ENCODE results near the gene SCARF2. TPM values are rescaled to one million over a fixed set of nuclear protein-coding genes. Genes with fewer than 3 reads are reported as not detected.

Gene SCARF2
- total and polyA plus RNA-seq, 8 donors = 15.8 to 36.4 (median 23.5) TPM

DNA sequence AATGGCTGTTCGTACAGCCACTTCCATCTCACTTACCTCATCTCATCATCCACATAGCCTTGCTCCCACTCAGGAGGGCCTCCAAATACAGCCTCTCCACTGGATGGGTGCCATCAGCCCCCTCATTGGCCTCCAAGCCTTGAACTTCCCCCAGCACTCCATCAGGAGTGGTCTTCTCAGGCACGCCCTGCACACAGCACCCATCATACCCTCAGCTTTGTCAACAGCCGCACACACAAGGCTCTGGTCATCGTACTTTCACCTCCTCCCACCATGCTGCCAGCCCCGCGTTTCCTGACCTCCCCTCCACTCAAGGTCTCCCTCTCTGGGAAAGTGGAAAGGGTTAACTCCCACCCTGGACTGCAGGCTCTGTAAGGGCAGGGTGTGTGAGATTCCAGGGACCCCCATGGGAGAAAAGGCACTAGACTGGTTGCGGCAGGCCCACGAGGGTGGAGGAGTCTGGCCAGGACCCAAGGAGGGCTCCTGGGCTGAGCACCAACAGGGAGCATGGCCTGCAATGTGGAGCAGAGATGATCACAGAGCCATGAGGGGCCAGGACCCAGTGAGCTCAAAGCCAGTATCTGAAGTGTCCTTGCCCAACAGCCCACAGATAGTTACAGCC, 21.0 kb upstream of the SCARF2 start:
- no peak for DNase-seq
- H3K4me1 ChIP-seq = peaks cover 0 to 34% of the 10 kb centered on the region in 2 donors
- intact Hi-C loops (cut with DNase I) = no loop called here

DNA sequence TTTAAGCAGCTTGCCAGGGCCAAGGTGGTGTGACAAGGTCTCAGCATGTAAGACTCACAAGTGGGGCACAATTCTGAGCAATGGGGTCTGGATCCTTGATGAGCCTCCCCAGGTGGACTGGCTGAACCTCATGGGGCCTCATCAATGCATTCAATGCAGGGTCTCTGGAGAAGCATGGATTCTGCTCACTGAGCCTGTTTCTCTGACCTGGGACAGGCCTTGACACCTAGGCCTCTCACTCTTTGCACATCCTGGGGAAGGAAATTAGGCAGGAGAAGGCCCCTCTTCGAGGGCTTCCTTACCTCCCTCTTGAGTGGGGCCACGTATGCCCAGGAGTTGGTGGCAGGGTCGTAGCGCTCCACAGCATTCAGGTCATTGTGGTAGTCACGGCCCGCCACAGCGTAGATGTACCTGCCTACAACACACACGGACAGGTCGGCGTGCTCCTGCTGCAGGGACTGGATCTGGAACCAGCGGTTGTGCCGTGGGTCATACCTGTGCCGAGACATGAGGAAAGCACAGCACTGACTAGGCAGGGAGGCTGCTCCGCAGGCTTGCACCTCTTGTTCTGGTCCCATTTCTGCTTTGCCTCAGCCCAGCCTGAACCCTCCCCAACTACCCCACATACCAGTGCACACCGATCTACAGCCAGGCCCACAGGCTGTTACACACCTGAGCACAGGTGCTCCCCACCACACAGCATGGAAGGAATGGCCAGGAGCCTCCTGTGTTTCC, 20.0 kb upstream of the SCARF2 start:
- Histone ChIP-seq H3K27me3 (no peaks in the 10 kb centered on the region), H3K4me3 (no peak overlapping the region), H3K4me1 (peaks cover 0 to 24% of the 10 kb centered on the region in 2 donors), H3K36me3 (peaks cover 0 to 19% of the 10 kb centered on the region in 2 donors), H3K27ac (no peak overlapping the region), H3K9me3 (no peaks in the 10 kb centered on the region)
- intact Hi-C loops (cut with DNase I) = no loop called here
- no peak for DNase-seq
- TF ChIP-seq, protein P1, sequence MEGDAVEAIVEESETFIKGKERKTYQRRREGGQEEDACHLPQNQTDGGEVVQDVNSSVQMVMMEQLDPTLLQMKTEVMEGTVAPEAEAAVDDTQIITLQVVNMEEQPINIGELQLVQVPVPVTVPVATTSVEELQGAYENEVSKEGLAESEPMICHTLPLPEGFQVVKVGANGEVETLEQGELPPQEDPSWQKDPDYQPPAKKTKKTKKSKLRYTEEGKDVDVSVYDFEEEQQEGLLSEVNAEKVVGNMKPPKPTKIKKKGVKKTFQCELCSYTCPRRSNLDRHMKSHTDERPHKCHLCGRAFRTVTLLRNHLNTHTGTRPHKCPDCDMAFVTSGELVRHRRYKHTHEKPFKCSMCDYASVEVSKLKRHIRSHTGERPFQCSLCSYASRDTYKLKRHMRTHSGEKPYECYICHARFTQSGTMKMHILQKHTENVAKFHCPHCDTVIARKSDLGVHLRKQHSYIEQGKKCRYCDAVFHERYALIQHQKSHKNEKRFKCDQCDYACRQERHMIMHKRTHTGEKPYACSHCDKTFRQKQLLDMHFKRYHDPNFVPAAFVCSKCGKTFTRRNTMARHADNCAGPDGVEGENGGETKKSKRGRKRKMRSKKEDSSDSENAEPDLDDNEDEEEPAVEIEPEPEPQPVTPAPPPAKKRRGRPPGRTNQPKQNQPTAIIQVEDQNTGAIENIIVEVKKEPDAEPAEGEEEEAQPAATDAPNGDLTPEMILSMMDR (IDR thresholded peaks at IDR 0.05) = no peak
- no peak for ATAC-seq

More for the DNA sequence above, 21.0 kb upstream of the SCARF2 start:
- no peaks in the 10 kb centered on the region for H3K9me3 ChIP-seq
- H3K36me3 ChIP-seq = peaks cover 0 to 19% of the 10 kb centered on the region in 2 donors
- no peak for ATAC-seq
- no peak overlapping the region for H3K27ac ChIP-seq
- H3K27me3 ChIP-seq = no peaks in the 10 kb centered on the region
- TF ChIP-seq, protein P1 (IDR thresholded peaks at IDR 0.05) = no peak
- H3K4me3 ChIP-seq = no peak overlapping the region

DNA sequence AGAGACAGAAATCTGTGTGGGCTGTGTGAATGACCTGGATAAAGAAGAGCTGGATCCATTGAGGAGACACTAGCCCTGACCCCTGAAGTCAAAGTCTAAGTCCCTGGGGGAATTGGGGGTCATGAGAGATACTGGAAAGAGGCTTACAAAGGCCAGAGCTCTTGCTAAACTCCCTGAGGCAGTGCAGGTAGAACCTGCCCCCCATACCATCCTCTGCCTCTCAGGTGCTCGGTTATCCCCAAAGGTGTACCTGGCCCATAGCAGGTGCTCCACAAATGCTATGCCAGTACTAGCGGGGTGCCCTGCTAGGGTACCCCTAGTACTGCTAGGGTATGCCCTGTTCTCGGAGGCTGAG, 19.1 kb upstream of the SCARF2 start:
- intact Hi-C loops (cut with DNase I) = no loop called here
- H3K4me1 ChIP-seq = peaks cover 0 to 23% of the 10 kb centered on the region in 2 donors
- DNase-seq (no peak), ATAC-seq (no peak)
- no peaks in the 10 kb centered on the region for H3K27me3 ChIP-seq
- TF ChIP-seq, protein P1 (IDR thresholded peaks at IDR 0.05) = no peak
- H3K4me3 ChIP-seq = no peak overlapping the region
- H3K27ac ChIP-seq = no peak overlapping the region
- peaks cover 0 to 21% of the 10 kb centered on the region in 2 donors for H3K36me3 ChIP-seq
- no peaks in the 10 kb centered on the region for H3K9me3 ChIP-seq

DNA sequence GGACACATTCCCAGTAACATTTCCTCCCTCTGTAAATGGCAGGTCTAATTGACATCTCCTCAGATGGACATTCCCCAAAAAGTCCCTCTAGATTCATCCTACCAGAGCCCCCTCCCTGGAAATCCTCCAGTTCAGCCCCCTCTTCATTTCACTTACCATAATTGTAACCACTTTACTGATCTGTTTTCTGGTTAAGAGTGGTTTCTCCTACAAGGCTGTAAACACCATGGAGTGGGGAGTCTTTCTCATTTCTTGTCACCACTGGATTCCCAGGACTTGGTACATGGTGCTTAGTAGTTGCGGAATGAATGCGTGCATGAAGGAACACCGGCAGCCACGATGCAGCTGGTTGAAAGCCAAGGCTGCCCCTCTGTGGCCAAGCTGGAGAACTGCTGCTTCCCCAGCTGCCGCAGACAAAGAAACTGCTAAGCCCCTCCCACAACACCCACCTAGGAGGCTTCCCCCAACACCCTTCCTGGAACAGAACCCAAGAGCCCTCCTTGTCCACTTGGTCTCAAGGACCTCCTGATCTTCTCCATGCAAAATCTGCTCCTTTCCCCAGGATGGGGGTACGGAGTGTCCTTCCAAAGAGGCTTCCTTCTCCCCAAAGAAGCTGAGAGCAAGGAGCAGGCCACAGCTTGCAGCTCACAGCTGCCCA, 18.6 kb upstream of the SCARF2 start:
- H3K27me3 ChIP-seq = no peaks in the 10 kb centered on the region
- peaks cover 0 to 23% of the 10 kb centered on the region in 2 donors for H3K4me1 ChIP-seq
- TF ChIP-seq, protein P1 (IDR thresholded peaks at IDR 0.05) = peak; percentile 81 to 94
- H3K4me3 ChIP-seq = no peak overlapping the region
- H3K9me3 ChIP-seq = no peaks in the 10 kb centered on the region
- ATAC-seq = peak; percentile 94
- intact Hi-C loops (cut with DNase I) = no loop called here
- DNase-seq = peak; percentile 73 to 89 (median 83)
- no peak overlapping the region for H3K27ac ChIP-seq
- peaks cover 0 to 26% of the 10 kb centered on the region in 2 donors for H3K36me3 ChIP-seq

DNA sequence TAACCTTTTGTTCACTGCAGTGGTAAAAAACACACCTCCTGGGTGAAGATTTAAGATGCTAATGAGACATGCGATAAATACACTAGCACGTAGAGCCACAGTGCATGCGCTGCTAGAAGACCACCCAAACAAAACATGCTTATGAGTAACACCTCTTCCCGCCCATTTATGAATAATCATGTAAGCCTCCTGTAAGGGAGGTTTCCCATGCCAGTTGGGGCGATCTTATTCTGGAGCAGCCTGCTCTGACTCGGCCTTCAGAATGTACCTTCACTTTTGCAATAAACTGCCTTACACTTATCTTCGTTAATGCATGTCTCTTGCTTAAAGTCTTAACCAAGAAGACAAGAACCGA, 18.1 kb upstream of the SCARF2 start:
- TF ChIP-seq, protein P1 (IDR thresholded peaks at IDR 0.05) = no peak
- Histone ChIP-seq H3K9me3 (no peaks in the 10 kb centered on the region), H3K27me3 (no peaks in the 10 kb centered on the region), H3K36me3 (peaks cover 0 to 31% of the 10 kb centered on the region in 2 donors), H3K4me3 (no peak overlapping the region), H3K27ac (no peak overlapping the region), H3K4me1 (peaks cover 0 to 23% of the 10 kb centered on the region in 2 donors)
- no peak for DNase-seq
- ATAC-seq = no peak
- intact Hi-C loops (cut with DNase I) = loop anchor here in 1 of 2 donors (2.0 kb wide), 1 partner anchor 37 kb away; no protein-coding TSS in a partner anchor

All from left lung (tissue), 10 donors.